Suprapubic skin (tissue), 3 donors: ENCODE data around the gene GSN.

Experiments
- POLR2A ChIP-seq, 2 donors: fragments of 450-650 bp; IDR thresholded peaks; one replicate each; pipeline ENCODE4 v1.6.1; 2017; ENCODE audit warnings: antibody characterized with exemption in 2 of 2, mild to moderate bottlenecking in 2 of 2, moderate library complexity in 2 of 2
- TF ChIP-seq, protein P1 (sequence below), 2 donors: fragments of 200-600 bp in 1 of 2; fragments of 450-650 bp in 1 of 2; sonication (generic) in 1 of 2; IDR thresholded peaks; one replicate each; pipeline ENCODE4 v1.5.1; 2016 to 2019; ENCODE audit warnings: antibody characterized with exemption in 2 of 2, mild to moderate bottlenecking in 1 of 2, moderate library complexity in 1 of 2

DNA sequence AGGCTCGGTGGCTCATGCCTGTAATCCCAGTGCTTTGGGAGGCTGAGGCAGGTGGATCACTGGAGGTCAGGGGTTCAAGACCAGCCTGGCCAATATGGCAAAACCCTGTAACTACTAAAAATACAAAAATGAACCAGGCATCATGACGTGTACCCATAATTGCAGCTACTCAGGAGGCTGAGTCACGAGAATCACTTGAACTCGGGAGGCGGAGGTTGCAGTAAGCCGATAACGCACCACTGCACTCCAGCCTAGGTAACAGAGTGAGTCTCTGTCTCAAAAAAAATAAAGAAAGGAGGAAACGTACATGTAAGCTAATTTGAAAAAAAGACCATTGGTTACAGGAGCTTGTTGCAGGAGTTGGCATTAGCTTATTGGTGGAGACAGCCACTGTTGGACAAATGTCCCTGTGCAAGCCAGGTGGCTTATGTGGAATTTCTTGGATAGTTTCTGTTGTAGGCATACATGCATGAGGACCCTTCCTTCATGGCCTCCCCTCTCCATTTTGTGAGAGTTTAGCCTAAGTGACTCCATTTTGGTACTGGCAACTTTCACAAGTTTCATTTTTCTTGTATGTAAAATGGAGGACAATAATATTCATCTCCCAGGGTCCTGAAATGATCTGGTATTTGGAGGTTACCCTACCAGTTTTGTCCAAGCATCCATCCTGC is 49.5 kb upstream of the GSN start:
- TF ChIP-seq, protein P1, sequence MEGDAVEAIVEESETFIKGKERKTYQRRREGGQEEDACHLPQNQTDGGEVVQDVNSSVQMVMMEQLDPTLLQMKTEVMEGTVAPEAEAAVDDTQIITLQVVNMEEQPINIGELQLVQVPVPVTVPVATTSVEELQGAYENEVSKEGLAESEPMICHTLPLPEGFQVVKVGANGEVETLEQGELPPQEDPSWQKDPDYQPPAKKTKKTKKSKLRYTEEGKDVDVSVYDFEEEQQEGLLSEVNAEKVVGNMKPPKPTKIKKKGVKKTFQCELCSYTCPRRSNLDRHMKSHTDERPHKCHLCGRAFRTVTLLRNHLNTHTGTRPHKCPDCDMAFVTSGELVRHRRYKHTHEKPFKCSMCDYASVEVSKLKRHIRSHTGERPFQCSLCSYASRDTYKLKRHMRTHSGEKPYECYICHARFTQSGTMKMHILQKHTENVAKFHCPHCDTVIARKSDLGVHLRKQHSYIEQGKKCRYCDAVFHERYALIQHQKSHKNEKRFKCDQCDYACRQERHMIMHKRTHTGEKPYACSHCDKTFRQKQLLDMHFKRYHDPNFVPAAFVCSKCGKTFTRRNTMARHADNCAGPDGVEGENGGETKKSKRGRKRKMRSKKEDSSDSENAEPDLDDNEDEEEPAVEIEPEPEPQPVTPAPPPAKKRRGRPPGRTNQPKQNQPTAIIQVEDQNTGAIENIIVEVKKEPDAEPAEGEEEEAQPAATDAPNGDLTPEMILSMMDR (IDR thresholded peaks at IDR 0.05) = no peak
- no peak for TF ChIP-seq POLR2A (IDR thresholded peaks at IDR 0.05)
